Astrocyte of the spinal cord (primary cell): ENCODE measurements around the gene TXNDC8.

ENCODE experiments used
- DNase-seq: peaks from one replicate; pipeline ENCODE4 v3.0.0; 2011; ENCODE audit warnings: low read depth, low spot score
- H3K4me3 ChIP-seq: 2 replicates; pipeline ENCODE4 v1.5.1; 2011; ENCODE audit warnings: low read depth, mild to moderate bottlenecking, low read length, moderate library complexity
- CTCF ChIP-seq: IDR thresholded peaks from 2 replicates; pipeline ENCODE4 v1.5.1; 2012; ENCODE audit warnings: low read depth, mild to moderate bottlenecking, low read length, inconsistent platforms
- in situ Hi-C: cut with HindIII; loops from 2 replicates; pipeline ENCODE4 v1.10.0; 2017; ENCODE audit warnings: low sequenced_read_pairs

Gene TXNDC8

DNA sequence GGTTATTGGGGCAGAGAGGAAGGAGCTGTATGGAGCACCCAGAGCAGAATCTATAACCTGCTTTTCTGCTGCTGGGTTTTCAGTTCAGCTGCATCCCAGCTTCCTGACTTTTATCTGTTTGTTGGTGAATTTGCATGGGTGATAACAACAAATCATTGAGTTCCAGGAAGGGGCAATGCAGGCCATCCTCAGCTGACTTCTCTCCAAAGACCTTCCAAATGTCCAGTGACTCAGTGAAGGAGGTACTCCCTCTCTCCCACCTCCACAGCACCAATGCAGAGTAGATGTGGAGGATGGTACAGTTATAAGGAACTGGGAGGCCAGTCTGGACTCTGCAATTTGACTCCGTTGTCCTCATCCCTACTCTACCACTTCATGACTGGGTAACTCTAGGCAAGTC lies 79.7 kb downstream of the TXNDC8 start:
- DNase-seq, result no peak
- H3K4me3 ChIP-seq, result no peak overlapping the region
- TF ChIP-seq CTCF, result no peak
- in situ Hi-C loops, result no loop called here

GRCh38 chr9:110257097-110257841 lies 80.4 kb downstream of the TXNDC8 start:
- TF ChIP-seq CTCF, result no peak
- peak; percentile 29 for DNase-seq
- in situ Hi-C loops, result no loop called here
- peak overlapping the region; percentile 90 for H3K4me3 ChIP-seq

DNA sequence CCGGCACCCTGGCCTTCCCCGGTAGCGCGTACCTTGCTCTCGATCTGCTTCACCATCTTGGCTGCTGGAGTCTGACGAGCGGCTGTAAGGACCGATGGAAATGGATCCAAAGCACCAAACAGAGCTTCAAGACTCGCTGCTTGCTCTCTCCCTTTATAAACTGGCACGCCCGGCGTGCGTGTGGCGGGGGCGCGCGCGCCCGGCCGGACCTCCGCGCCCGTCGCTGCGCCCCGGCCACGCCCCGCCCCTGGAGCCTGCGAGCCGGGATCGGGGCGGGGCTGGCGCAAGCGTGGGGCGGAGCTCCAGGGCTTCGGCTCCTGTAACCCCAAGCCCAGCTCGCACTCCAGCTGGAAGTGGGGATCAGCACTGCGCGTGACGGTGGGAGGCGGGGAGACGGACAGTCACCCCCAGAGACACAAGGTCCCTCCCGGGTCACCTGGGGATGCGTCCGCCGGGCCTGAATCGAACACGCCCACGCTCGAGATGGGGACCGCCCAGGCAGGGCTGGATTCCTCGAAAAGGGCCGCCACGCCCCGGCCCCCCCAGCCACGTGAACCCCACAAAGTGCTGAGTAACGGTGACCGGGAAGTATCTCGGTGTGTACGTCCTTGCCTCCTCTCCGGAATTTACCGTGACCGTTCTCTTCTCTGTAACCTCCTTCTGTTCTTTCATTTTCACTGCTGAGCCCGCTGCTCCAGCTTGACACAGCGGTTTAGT lies 81.1 kb downstream of the TXNDC8 start, which contains the start of gene TXN:
Gene TXN (minus strand): TSS at position 128 of the 717 bp plus-strand sequence. CDS start 72 bp downstream, at position 56.
- TF ChIP-seq CTCF, result no peak
- peak; percentile 92 for DNase-seq
- in situ Hi-C loops, result no loop called here
- peak within 1 kb of the TSS; percentile 90 for H3K4me3 ChIP-seq

GRCh38 chr9:110255463-110256379 lies 81.9 kb downstream of the TXNDC8 start:
- peak; percentile 43 for DNase-seq
- H3K4me3 ChIP-seq, result peak overlapping the region; percentile 90
- in situ Hi-C loops, result no loop called here
- TF ChIP-seq CTCF, result no peak

GRCh38 chr9:110255034-110255462 lies 82.6 kb downstream of the TXNDC8 start:
- in situ Hi-C loops, result no loop called here
- DNase-seq, result no peak
- H3K4me3 ChIP-seq, result peak overlapping the region; percentile 90
- TF ChIP-seq CTCF, result no peak

GRCh38 chr9:110254500-110254899 lies 83.2 kb downstream of the TXNDC8 start:
- peak overlapping the region; percentile 90 for H3K4me3 ChIP-seq
- no peak for DNase-seq
- in situ Hi-C loops, result no loop called here
- TF ChIP-seq CTCF, result no peak
